HG03520 (cell line): ENCODE measurements around the gene TEX264.
"Not testable (repeated sequence)": the region's sequence is repeated elsewhere in the genome, so short reads cannot be mapped to it uniquely, and the experiment has no call there.

Experiments
- ATAC-seq: cut with Tn5 transposase; IDR thresholded peaks from one replicate; pipeline ENCODE4 v1.9.1; 2021; ENCODE audit warnings: mild to moderate bottlenecking, moderate library complexity; ENCODE audit not compliant: unreplicated experiment

The TEX264 gene, protein sequence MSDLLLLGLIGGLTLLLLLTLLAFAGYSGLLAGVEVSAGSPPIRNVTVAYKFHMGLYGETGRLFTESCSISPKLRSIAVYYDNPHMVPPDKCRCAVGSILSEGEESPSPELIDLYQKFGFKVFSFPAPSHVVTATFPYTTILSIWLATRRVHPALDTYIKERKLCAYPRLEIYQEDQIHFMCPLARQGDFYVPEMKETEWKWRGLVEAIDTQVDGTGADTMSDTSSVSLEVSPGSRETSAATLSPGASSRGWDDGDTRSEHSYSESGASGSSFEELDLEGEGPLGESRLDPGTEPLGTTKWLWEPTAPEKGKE

DNA sequence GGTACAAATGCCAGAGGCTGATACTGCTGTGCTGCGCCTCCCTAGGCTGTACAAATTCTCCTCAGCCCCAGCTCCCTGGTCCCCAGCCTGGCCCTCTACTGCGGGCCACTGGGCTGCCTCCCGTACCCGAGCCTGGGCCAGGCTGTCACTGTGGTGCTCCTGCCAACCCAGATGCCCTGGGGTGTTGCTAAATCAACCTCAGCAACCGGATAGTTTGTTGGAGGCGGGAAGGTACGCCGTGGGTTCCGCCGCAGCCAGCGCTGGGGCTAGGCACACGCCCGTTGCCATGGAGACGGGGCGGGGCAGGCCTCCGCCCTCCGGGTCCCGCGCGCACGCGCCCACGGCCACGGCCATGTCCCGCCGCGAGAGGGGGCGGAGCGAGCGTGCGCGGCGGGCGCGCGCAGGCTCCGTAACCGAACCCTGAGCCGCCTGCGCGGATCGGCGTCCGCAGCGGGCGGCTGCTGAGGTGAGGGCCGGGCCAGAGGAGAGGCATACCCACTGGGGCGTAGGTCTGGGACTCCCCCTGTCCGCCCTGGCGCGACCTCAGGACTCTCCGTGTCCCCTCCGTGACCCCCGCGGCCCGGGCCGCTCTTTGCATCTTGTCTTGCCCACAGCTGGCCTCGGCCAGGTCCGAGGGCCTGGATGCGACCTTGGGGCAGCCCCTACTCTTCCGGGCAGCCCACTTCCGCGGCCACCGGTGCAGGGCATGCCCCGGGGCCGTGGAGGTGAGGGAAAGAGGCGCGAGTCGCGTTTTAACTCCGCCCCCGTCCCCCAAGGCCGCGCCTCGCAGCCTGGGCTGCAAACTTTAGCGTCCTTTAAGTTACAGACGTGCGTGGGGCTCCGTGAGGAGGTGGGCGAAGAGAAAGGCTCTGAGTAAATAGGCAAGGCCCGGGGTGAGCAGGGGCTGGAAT is at the start of gene TEX264:
Gene TEX264 (plus strand): TSS at position 430 of the 911 bp plus-strand sequence. CDS start 3,053 bp downstream, outside the sequence.
- ATAC-seq = peak; percentile 62

DNA sequence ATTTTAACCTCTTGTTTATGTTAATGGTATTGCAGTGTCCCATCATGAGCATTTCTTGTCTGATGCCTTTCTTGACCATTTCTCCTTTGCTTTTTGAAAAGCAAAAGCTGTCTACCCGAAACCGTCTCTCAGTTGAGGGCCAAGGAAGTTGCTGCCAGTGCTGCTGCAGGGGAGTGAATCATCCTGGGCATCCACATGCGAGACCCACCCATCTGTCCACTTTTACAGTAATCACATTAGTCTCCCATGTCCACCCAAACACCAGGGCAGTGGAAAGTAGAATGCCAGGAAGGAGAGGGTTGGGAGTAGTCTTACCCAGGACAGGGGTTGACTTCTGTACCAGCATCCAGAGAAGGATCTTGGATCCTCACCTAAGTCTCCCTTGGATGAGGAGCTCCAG is 48.6 kb upstream of the TEX264 start:
- no peak for ATAC-seq

DNA sequence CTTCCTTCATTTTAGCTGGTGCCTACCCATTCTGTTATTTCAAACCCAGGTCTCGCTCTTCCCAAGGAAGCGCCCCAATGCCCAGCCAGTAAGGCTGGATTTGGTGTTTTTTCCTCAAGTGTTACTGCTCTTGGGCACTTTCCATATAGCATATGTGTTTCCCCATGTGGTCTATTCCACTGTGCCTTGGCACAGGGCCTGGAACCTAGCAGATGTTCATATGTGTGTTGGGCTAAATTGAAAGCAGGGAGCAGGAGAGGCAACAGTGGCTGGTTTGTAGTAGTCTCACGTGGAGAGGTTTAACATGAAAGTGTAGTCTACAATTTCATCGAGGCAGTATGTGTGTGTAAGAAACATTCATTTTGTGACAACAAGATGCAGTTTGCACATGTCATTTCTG is 48.2 kb upstream of the TEX264 start:
- no peak for ATAC-seq

DNA sequence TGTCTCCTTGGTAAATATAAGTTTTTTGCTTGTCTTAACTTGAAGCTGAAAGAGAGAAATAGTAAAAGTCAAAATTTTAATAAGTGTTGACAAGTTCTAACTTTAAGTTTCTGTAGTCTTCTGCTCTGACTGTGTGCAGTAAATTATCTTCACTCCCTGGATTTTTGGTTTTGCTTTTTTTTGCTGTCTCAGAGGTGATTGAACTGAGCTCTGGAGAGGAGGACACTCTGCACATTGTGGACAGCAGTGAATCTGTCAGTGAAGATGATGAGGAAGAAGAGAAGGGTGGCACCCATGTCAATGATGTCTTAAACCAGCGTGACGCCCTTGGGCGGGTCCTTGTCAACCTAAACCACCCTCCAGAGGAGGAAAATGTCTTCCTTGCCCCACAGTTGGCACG is 40.5 kb upstream of the TEX264 start:
- no peak for ATAC-seq

DNA sequence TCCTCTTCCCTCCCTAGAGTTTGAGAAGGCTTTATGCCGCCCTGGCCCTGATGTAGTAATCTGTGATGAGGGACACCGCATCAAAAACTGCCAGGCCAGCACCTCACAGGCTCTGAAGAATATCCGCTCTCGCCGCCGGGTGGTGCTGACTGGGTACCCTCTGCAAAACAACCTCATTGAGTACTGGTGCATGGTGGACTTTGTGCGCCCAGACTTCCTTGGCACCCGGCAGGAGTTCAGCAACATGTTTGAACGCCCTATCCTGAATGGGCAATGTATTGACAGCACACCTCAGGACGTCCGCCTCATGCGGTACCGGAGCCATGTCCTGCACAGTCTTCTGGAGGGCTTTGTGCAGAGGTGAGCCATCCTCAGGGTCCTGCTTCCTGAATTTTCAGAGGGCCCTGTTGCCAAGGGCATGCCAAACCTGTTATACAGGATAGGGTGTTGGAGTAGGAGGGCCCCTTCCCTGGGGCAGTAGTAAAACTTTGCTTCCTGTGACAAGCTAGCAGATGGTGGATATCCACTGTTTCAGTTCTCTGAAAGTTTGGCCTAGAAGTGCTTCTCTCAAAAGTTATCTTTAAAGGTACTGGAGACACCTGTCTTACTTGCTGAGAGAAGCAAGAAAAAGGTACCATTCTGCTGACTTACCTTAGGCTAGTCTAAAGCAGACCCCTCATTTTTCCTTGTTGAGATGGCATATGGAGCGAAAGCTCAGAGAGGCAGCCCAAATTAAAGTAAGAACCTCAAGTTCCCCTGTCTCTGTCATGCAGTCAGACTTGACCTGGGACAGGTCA is 33.7 kb upstream of the TEX264 start:
- ATAC-seq = no peak

DNA sequence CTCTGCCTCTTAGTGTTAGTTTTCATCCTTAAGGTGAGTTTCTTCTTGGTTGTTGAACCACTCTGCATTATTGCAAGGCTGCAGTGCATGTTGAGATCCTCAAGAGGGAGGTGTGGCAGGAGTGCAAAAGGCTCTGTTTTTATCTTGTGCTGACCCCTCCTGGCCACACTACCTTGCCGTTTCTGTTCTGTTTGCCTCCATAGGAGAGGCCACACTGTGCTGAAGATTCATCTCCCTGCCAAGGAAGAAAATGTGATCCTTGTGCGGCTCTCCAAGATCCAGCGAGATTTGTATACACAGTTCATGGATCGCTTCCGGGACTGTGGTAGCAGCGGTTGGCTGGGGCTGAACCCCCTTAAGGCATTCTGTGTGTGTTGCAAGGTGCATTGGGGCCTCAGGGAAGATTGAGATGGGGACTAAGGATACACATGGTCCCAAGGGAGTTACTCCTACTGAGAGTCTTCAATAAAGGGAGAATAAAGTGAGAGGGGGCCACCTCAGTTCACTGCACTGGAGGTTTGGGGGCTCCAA is 33.0 kb upstream of the TEX264 start:
- ATAC-seq = no peak

DNA sequence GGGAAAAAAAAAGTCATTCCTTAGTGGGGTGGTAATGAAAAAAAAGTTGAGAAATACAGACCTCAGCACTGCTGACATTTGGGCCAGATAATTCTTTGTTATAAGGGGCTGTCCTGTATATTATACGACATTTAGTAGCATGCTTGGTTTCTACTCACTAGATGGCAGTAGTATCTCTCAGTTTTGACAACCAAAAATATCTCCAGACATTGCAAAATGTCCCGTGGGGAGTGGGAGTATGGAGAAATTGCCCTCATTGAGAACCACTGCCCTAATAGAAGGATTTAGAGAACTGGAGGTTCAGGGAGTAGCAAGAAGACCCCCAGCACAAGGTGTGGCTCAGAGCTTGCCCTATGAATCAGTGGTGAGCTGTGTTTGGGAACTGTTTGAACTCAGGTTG is 28.6 kb upstream of the TEX264 start:
- no peak for ATAC-seq

DNA sequence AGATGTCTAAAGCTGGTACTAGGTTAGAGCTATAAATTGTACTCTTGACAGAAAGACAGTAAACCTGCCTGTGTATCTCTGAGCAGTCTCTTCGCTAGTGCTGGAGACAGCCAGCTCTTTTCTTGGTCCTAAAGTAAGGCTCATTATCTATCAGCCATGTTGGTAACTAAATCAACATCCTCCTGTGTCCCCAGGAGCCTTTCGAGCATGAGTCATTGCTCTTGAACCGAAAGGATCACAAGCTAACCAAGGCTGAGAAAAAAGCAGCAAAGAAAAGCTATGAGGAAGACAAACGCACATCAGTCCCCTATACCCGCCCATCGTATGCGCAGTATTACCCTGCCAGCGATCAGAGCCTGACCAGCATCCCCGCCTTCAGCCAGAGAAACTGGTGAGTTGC is 25.0 kb upstream of the TEX264 start:
- ATAC-seq = no peak

DNA sequence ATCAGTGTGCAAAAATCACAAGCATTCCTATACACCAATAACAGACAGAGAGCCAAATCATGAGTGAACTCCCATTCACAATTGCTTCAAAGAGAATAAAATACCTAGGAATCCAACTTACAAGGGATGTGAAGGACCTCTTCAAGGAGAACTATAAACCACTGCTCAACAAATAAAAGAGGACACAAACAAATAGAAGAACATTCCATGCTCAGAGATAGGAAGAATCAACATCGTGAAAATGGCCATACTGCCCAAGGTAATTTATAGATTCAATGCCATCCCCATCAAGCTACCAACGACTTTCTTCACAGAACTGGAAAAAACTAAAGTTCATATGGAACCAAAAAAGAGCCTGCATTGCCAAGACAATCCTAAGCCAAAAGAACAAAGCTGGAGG is 18.9 kb upstream of the TEX264 start:
- not testable (repeated sequence) for ATAC-seq

DNA sequence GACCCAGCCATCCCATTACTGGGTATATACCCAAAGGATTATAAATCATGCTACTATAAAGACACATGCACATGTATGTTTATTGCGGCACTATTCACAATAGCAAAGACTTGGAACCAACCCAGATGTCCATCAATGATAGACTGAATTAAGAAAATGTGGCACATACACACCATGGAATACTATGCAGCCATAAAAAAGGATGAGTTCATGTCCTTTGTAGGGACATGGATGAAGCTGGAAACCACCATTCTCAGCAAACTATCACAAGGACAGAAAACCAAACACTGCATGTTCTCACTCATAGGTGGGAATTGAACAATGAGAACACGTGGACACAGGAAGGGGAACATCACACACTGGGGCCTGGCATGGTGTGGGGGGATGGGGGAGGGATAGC is 17.6 kb upstream of the TEX264 start:
- not testable (repeated sequence) for ATAC-seq

DNA sequence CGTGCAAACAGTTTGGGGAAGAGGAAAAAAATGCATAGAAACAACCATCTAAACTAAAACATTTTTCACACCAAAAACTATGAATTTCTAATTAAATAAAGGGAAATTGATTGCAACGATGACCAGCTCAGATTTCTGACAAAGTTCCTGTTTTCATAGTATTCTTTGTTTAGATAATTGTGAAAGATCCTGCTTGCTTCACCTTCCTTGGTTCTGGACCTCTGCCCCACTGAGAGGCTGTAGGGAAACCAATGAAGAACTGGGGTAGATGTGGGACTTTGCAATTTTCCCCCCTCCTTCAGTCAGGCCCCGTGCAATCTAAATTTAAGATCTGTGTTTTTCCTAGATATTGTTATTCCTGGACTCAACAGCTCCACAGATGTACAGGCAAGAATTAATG is 13.8 kb upstream of the TEX264 start:
- no peak for ATAC-seq

DNA sequence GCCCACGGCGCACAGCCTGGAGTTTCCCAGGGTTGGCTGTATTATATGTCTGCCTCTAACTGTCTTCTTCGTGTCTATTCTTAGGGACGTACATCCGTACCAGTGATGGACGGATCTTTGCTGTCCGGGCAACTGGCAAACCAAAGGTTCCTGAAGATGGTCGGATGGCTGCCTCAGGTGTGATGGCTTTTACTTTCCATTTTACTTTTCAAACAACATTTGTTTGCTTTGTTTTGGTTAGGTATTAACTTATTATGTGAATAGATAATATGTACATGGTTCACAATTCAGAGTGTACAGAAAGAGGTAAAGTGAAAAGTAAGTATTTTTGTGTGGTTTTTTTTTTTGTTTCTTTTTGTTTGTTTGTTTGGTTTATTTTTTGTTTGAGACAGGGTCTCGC is 11.1 kb upstream of the TEX264 start:
- ATAC-seq = no peak

DNA sequence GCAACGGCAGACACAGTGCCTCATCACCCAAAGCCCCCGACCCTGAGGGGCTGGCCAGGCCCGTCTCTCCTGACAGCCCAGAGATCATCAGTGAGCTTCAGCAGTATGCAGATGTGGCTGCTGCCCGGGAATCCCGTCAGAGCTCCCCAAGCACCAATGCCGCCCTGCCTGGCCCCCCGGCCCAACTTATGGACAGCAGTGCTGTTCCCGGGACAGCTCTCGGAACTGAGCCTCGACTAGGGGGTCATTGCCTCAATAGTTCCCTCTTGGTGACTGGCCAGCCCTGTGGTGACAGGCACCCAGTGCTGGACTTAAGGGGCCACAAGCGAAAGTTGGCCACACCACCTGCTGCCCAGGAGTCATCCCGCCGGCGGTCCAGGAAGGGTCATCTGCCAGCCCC is 8.6 kb upstream of the TEX264 start:
- no peak for ATAC-seq

DNA sequence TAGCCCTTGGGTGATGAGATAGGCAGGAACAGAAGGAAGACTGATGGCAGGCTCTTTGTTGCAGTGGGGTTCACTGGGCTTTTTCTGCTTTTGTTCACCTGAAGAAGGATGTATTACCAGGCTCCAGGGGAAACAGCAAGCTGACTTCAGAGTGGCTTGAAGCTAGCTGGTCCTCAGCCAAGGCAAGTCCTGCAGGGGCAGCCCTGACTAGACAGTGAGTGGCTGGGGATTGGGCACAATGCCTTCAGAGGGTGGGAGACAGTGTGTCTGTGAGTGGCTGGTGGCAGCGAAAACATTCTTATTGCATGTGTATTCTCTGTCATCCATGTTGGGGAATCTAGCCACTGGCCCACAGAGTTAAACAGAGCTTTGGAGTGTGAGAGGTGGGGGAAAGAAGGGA is 2.3 kb upstream of the TEX264 start:
- ATAC-seq = no peak

DNA sequence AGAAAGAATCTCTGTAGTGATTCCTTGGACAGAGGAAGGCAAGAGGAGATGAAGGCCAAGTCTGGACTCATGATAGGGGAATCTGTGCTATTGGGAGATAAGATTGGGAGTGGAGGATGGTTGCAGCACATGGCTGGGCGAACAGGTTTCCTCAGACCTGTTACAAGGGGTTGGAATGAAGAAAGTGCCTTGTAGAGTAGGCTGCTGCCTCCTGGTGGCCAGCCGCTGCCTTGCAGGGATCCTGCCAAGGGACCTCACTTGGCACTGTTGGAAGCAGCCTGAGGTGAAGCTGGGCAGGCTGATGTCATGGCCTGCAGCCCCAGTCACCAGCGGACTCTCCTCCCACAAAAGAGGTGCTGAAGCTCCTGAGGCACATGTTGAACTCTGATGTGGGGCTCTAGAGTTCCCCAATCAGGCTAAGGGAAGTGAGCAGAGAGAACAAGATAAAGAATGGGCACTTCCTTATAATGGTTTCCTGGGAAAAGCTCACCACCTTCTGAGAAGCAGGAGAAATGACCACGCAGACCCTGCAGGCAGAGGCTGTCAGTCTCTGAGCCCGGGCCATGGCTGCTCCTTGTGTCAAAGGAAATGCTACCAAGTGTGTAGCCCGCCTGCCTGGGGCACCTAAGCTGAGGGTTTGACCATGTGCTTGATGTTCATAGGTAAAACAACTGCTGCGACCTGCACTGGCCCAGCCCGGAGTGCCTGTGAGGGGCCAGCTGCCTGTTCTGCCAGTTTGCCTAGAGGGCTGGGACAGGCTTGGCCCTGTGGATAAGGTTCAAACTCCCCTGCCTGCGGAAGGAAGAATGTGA is 1.6 kb upstream of the TEX264 start:
- ATAC-seq = no peak

DNA sequence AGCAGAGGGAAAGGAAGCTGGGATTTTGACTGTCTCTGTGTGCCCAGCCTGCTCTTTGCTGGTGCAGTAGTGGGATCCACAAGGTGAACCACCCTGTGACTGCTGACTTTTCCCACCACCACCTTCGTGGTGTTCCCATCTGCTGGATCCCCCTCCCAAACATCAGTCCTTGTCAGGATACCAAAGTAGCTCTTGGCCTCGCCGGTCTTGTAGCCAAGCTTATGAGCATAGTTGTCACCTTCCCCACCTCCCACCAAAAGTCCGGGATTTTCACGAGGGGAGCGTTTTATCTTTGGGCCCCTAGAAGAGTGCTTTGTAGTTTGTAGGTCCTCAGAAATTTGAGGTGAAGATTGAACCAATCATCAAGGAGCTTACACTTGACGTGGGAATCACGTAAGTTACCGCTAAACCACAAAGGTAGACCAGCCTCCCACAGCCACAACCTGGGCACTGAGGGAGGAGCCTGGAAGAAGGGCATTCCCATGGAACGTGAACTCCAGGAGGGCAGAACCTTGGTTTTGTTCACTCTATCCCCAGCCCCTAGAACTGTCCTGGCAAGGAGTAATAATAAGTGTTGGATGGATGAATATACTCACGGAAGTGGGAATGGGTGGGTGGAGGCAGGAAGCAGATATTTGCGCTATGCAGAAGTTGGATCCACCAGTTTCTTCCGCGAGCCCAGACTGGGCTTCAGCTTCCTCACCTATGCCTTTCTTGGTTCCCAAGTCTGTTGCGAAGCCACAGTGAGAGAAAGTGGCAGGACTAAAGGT is 814 bp upstream of the TEX264 start:
- no peak for ATAC-seq

DNA sequence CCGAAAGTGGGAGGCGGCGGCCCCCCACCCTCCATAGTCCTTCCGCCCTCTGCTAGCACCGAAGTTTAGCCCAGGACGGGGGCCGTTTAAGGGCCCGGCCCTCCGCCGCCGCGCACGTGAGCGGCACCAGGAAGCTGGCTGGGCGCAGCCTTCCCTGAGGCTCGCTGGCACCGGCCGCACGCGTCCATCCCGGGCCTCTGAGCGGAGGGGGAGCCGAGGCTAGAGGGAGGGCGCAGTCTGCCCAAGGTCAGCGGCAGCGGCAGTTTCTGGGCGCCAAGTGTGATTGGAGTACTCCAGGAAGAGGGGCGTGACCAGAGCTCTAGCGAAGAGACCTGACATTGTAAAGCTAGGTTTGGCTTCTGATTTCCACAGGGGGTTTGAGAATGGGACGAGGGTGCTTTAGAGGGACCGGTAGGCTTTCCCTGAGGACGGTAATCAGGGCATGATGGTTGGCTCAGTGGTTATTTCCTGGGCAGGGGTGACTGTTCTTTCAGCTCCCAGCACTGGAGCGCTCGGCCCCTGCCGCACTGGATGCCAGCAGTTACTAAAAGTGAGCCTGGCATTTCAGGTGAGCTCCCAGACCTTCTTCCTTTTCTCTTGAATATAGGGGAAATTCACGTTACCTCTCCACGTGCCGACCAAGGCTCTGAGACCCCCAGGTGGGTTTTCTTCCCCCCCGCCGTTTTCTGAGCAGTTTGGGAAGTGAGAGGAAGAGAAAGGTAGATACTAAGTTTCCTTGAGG is 853 bp downstream of the TEX264 start:
- peak; percentile 37 for ATAC-seq

DNA sequence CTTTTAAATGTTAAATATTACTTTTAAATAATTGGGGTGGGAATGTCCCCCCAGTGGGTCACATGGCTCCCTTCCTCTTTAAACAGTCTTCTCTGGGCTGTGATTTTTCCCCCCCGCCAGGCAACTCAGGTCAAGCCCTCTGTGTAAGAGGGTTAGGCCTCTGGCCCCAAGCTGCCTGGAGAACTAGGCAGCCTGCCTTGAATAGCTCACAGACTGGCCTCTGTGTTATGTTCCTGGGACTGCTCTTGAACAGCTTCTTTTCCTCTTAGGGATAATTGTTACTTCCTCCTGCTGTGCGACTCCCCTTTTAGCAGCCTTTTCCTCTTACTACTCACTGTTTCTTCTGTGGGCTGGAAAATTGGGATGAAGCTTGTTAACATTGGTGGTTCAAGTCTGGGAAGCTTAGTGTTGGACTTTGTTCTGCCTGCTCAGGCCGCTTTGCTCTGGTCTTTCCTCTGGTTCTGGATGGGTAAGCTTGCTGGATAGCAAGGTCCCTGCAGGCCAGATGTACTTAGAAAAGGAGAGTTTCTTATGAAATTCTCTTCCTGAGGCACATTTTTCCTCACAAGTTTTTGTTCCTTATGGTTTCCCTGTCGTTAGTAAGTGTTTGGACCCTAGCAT is 2.2 kb downstream of the TEX264 start:
- ATAC-seq = no peak
